Parathyroid adenoma (tissue), 2 donors: ENCODE measurements around the gene CLP1.

ENCODE experiments used
- H2AFZ ChIP-seq: fragments of 300-600 bp; sonication (generic); one replicate; pipeline ENCODE4 v1.7.0; 2017; ENCODE audit warnings: antibody characterized with exemption, mild to moderate bottlenecking
- H3K27ac ChIP-seq: fragments of 300-600 bp; sonication (generic); one replicate; pipeline ENCODE4 v1.7.0; 2017
- H3K27me3 ChIP-seq: fragments of 300-600 bp; sonication (generic); one replicate; pipeline ENCODE4 v1.7.0; 2017; ENCODE audit warnings: low read length; ENCODE audit not compliant: control insufficient read depth, insufficient read depth
- H3K36me3 ChIP-seq: fragments of 300-600 bp; sonication (generic); one replicate; pipeline ENCODE4 v1.7.0; 2017; ENCODE audit warnings: low read length; ENCODE audit not compliant: control insufficient read depth, insufficient read depth
- H3K4me1 ChIP-seq: fragments of 300-600 bp; sonication (generic); one replicate; pipeline ENCODE4 v1.7.0; 2017; ENCODE audit warnings: control low read depth
- H3K4me2 ChIP-seq: fragments of 300-600 bp; sonication (generic); one replicate; pipeline ENCODE4 v1.7.0; 2017; ENCODE audit warnings: low read length
- H3K4me3 ChIP-seq: fragments of 300-600 bp; sonication (generic); one replicate; pipeline ENCODE4 v1.7.0; 2017; ENCODE audit warnings: low read depth, low read length
- H3K79me2 ChIP-seq: fragments of 300-600 bp; sonication (generic); one replicate; pipeline ENCODE4 v1.7.0; 2017; ENCODE audit warnings: control low read depth
- H3K9ac ChIP-seq: fragments of 300-600 bp; sonication (generic); one replicate; pipeline ENCODE4 v1.7.0; 2017; ENCODE audit warnings: mild to moderate bottlenecking
- H3K9me3 ChIP-seq: fragments of 300-600 bp; sonication (generic); one replicate; pipeline ENCODE4 v1.7.0; 2017; ENCODE audit warnings: low read length; ENCODE audit not compliant: control insufficient read depth
- TF ChIP-seq, protein P1 (sequence below): fragments of 300-600 bp; sonication (generic); IDR thresholded peaks from one replicate; pipeline ENCODE4 v1.7.0; 2017; ENCODE audit warnings: antibody characterized with exemption, mild to moderate bottlenecking
- donor health status: primary hyperparathyroidism.

CLP1 gene

DNA sequence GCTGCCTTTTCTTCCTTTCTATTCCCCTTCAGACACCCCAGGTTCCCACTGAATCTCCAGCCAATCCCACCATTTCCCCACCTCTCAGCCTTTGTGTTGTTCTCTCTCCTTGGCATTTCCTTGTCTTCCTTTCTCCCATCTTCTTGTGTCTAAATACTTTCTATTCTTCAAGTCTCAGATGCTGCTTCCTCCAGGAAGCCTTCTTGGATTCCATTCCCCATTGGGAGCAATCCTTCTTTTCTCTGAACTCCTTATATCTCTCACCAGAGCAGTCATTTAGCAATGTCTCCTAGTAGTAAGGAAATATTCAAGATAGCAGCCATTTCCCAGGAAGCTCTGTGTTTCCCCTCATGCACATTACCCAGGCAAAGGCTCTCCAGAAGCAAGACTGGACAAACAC lies 23.3 kb upstream of the CLP1 start:
- no peak overlapping the region for H3K4me3 ChIP-seq
- no peaks in the 10 kb centered on the region for H3K4me1 ChIP-seq
- H3K36me3 ChIP-seq, result no peaks in the 10 kb centered on the region
- H3K9ac ChIP-seq, result no peak overlapping the region
- no peak overlapping the region for H2AFZ ChIP-seq
- H3K27ac ChIP-seq, result no peak overlapping the region
- no peaks in the 10 kb centered on the region for H3K27me3 ChIP-seq
- H3K4me2 ChIP-seq, result no peak overlapping the region
- H3K79me2 ChIP-seq, result no peaks in the 10 kb centered on the region
- H3K9me3 ChIP-seq, result no peaks in the 10 kb centered on the region
- TF ChIP-seq, protein P1, sequence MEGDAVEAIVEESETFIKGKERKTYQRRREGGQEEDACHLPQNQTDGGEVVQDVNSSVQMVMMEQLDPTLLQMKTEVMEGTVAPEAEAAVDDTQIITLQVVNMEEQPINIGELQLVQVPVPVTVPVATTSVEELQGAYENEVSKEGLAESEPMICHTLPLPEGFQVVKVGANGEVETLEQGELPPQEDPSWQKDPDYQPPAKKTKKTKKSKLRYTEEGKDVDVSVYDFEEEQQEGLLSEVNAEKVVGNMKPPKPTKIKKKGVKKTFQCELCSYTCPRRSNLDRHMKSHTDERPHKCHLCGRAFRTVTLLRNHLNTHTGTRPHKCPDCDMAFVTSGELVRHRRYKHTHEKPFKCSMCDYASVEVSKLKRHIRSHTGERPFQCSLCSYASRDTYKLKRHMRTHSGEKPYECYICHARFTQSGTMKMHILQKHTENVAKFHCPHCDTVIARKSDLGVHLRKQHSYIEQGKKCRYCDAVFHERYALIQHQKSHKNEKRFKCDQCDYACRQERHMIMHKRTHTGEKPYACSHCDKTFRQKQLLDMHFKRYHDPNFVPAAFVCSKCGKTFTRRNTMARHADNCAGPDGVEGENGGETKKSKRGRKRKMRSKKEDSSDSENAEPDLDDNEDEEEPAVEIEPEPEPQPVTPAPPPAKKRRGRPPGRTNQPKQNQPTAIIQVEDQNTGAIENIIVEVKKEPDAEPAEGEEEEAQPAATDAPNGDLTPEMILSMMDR, result no peak

DNA sequence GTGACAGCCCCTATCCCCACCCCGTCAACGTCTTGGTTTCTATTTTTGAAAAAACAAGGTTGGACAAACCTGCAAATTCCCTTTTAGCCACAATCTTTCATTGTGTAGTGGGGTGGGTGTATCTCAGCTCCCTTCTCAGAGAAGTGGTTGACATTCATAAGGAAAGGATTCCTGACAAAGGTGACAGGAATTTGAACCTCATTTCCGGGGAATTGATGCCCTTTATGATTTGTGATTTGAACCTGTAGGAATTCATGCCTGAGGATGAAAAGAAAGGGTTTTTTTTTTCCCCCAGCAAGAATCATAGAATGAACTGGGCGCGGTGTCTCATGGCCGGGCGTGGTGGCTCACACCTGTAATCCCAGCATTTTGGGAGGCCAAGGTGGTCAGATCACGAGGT lies 22.3 kb upstream of the CLP1 start:
- Histone ChIP-seq H3K9ac (no peak overlapping the region), H3K36me3 (no peaks in the 10 kb centered on the region), H3K9me3 (no peaks in the 10 kb centered on the region), H3K27me3 (no peaks in the 10 kb centered on the region), H2AFZ (no peak overlapping the region), H3K79me2 (no peaks in the 10 kb centered on the region), H3K4me1 (no peaks in the 10 kb centered on the region), H3K4me3 (no peak overlapping the region), H3K4me2 (no peak overlapping the region), H3K27ac (no peak overlapping the region)
- TF ChIP-seq, protein P1, result no peak

DNA sequence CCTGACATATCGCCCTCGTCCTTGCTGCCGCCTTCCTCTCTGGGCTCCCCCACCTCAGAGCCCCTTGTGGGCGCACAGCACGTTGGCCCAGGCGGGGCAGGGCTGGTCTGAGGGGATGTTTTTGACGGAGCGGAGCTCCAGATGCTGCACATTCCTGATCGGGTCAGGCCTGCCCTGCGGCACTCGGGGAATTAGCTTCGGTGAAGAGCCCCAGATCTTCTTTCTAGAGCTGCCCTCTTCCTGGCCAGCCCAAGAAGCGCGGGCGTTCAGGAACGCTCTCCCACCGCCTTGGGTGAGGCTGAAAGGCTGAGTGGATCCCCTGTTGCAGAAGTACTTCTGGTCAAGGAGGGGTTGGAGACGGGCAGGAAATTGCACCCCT lies 19.9 kb upstream of the CLP1 start:
- H3K27me3 ChIP-seq, result no peaks in the 10 kb centered on the region
- no peak overlapping the region for H3K9ac ChIP-seq

DNA sequence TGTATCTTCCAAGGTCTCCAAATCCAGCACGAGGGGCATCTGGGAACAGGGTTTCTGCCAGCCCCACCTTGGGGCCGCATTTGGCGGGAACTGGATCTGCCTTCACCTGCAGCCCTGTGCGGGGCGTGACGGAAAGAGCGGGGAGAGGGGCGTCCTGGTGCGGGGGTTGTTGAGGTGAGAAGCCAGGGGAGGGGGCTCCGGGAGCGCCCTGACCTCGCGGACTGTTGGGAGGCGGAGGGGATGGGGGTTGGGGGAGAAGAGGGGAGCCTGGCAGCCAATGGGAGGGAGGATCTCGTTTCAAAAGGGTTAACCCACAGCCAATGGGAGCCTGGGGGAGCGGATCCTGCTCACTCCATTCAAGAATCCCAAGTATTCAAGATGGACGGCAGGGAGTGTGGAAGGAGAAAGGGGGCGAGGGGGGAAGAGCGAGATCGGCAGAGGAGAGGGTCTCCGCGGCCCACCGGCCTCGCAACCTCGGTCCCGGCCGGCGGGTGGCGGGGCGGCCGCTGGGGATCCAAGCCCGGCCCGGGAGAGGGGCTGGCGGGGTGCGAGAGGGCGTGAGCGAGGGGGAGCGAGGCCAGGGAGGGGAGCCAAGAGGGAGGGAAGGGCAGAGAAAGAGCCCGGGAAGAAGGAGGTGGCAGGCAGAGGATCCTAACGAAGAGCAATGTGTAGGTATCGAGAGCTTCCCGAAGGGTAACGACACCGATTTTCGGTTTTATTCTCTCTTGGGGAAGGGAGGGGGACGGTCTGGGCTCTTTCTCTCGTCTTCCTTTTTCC lies 19.4 kb upstream of the CLP1 start:
- H3K79me2 ChIP-seq, result no peaks in the 10 kb centered on the region
- H3K27ac ChIP-seq, result peak overlapping the region; percentile 57
- H3K9ac ChIP-seq, result no peak overlapping the region
- H3K4me3 ChIP-seq, result peak overlapping the region; percentile 73
- H3K27me3 ChIP-seq, result no peaks in the 10 kb centered on the region
- no peaks in the 10 kb centered on the region for H3K9me3 ChIP-seq
- H3K4me1 ChIP-seq, result no peaks in the 10 kb centered on the region
- H3K36me3 ChIP-seq, result no peaks in the 10 kb centered on the region
- TF ChIP-seq, protein P1, result no peak
- peak overlapping the region; percentile 97 for H2AFZ ChIP-seq
- H3K4me2 ChIP-seq, result peak overlapping the region; percentile 83

More for the DNA sequence above, 19.9 kb upstream of the CLP1 start:
- Histone ChIP-seq H3K4me1 (no peaks in the 10 kb centered on the region), H3K4me3 (peak overlapping the region; percentile 73), H2AFZ (peak overlapping the region; percentile 97), H3K79me2 (no peaks in the 10 kb centered on the region), H3K27ac (no peak overlapping the region), H3K36me3 (no peaks in the 10 kb centered on the region), H3K4me2 (peak overlapping the region; percentile 83), H3K9me3 (no peaks in the 10 kb centered on the region)
- TF ChIP-seq, protein P1, result no peak

DNA sequence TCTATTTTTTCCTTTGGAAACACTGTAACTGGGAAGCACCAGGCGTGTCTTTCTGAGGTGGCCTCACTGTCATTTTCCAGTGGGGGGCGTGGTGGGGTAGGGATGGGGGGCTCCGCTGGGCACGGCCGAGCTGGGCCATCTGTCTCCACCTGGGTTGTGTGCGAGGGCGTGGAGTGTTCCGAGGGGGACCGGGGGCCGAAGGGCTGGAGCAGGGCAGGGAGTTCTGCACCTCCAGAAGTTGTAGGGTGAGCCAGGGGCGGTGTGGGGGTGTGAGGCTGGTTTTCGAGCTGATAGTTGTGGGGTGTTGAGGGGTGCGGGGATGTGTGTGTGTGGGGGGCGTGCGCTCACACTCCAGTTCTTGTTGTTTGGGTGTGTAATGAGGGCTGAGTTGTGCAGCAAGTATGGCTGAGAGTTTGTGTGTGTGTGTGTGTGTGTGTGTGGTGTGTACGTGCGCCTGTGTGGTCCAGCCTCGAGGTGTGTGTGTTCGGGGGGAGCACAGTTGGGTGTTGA lies 18.7 kb upstream of the CLP1 start:
- Histone ChIP-seq H3K4me1 (no peaks in the 10 kb centered on the region), H3K36me3 (no peaks in the 10 kb centered on the region), H3K27me3 (no peaks in the 10 kb centered on the region), H3K27ac (no peak overlapping the region), H3K79me2 (no peaks in the 10 kb centered on the region), H3K9me3 (no peaks in the 10 kb centered on the region), H3K4me3 (peak overlapping the region; percentile 73), H2AFZ (peak overlapping the region; percentile 97), H3K9ac (no peak overlapping the region), H3K4me2 (peak overlapping the region; percentile 83)
- TF ChIP-seq, protein P1, result no peak
